ENCODE results near the gene PRR35. TPM values are rescaled to one million over a fixed set of nuclear protein-coding genes. Genes with fewer than 3 reads are reported as not detected.

PRR35 gene
- not detected in 2 replicates for total RNA-seq

DNA sequence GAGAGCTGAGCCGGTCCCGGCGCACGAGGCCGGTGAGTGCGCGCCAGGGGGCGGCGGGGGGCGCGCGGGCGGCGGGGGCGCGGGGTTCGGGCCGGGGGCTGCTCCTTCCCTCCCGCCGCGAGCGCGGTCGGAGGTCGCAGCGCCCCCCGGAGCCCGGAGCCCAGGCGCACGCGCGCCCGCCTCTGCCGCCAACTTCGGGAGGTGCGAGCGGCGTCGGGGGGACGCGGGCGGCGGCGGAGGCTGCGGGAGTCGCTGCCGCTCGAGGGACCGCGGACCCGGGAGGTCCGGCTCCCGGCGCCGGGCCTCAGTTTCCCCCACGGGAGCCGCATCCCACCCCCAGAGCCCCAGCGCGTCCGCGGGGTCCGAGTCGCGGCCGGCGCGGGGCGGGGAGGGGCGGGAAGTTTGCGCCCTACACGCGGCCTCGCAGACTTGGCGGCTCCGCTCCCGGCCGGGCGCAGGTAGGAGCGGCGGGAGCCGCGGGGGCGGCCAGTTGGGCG is at the start of gene PRR35:
PRR35 (plus strand) TSS at position 191 of the 497 bp plus-strand sequence. CDS start 2,901 bp downstream, outside the sequence.

GRCh38 chr16:527015-527903 is 32.9 kb upstream of the PRR35 start, which contains the start of gene CAPN15:
Gene CAPN15 (plus strand): TSS chr16:527712. CDS start chr16:546839, 19,127 bp downstream.

GRCh38 chr16:566475-567372 is 6.5 kb downstream of the PRR35 start, which contains the start of gene NHLRC4:
Gene NHLRC4 (plus strand): TSS chr16:567005. CDS start chr16:568048, 1,043 bp downstream.

GRCh38 chr16:569445-570254 is 9.5 kb downstream of the PRR35 start, which contains the start of gene PIGQ:
Gene PIGQ (plus strand): TSS chr16:569968. CDS start chr16:574075, 4,107 bp downstream.

GRCh38 chr16:589658-590187 is 29.5 kb downstream of the PRR35 start, which contains the start of gene RAB40C:
Gene RAB40C (plus strand): TSS chr16:590066. CDS start chr16:590292, 226 bp downstream.

Other genes with a start within 250 kb of the PRR35 start
- 23.5 and 27.3 TPM in 2 replicates for gene AXIN1, start 207.7 kb upstream of the PRR35 start, total RNA-seq
- 173 and 194 TPM in 2 replicates for gene MRPL28, start 189.9 kb upstream of the PRR35 start, total RNA-seq
- 67.5 and 116 TPM in 2 replicates for gene PGAP6, start 178.4 kb upstream of the PRR35 start, total RNA-seq
- 138 and 142 TPM in 2 replicates for gene NME4, start 163.2 kb upstream of the PRR35 start, total RNA-seq
- gene DECR2, start 158.5 kb upstream of the PRR35 start, total RNA-seq, result 23.1 and 55.1 TPM in 2 replicates
- 23.1 and 40.3 TPM in 2 replicates for gene RAB11FIP3, start 134.7 kb upstream of the PRR35 start, total RNA-seq
- 49.4 and 70.6 TPM in 2 replicates for gene CAPN15, start 32.7 kb upstream of the PRR35 start, total RNA-seq
- 0.65 and 2.0 TPM in 2 replicates for gene NHLRC4, start 6.6 kb downstream of the PRR35 start, total RNA-seq
- gene PIGQ, start 9.6 kb downstream of the PRR35 start, total RNA-seq, result 53.0 and 88.0 TPM in 2 replicates
- 21.8 and 22.3 TPM in 2 replicates for gene RAB40C, start 29.7 kb downstream of the PRR35 start, total RNA-seq
- under 0.01 and 0.13 TPM in 2 replicates for gene WFIKKN1, start 70.6 kb downstream of the PRR35 start, total RNA-seq
- 175 and 248 TPM in 2 replicates for gene METTL26, start 75.9 kb downstream of the PRR35 start, total RNA-seq
- 31.0 and 32.3 TPM in 2 replicates for gene MCRIP2, start 81.4 kb downstream of the PRR35 start, total RNA-seq
- 18.6 and 23.1 TPM in 2 replicates for gene WDR90, start 89.0 kb downstream of the PRR35 start, total RNA-seq
- gene RHOT2, start 107.7 kb downstream of the PRR35 start, total RNA-seq, result 72.5 and 93.6 TPM in 2 replicates
- gene RHBDL1, start 115.3 kb downstream of the PRR35 start, total RNA-seq, result 0.16 and 2.9 TPM in 2 replicates
- gene STUB1, start 120.0 kb downstream of the PRR35 start, total RNA-seq, result 129 and 192 TPM in 2 replicates
- gene JMJD8, start 123.9 kb downstream of the PRR35 start, total RNA-seq, result 115 and 120 TPM in 2 replicates
- gene WDR24, start 130.0 kb downstream of the PRR35 start, total RNA-seq, result 15.6 and 21.7 TPM in 2 replicates
- gene FBXL16, start 145.4 kb downstream of the PRR35 start, total RNA-seq, result under 0.01 and 1.4 TPM in 2 replicates
- 125 and 152 TPM in 2 replicates for gene METRN, start 154.7 kb downstream of the PRR35 start, total RNA-seq
- gene ANTKMT, start 160.8 kb downstream of the PRR35 start, total RNA-seq, result 44.2 and 47.8 TPM in 2 replicates
- gene CCDC78, start 166.0 kb downstream of the PRR35 start, total RNA-seq, result 1.6 and 2.3 TPM in 2 replicates
- gene HAGHL, start 166.7 kb downstream of the PRR35 start, total RNA-seq, result 15.6 and 26.5 TPM in 2 replicates
- 32.9 and 37.4 TPM in 2 replicates for gene CIAO3, start 180.6 kb downstream of the PRR35 start, total RNA-seq
- gene MSLN, start 200.3 kb downstream of the PRR35 start, total RNA-seq, result 15.0 and 41.1 TPM in 2 replicates
- gene RPUSD1, start 228.0 kb downstream of the PRR35 start, total RNA-seq, result 34.1 and 48.1 TPM in 2 replicates
- 8.7 and 39.1 TPM in 2 replicates for gene CHTF18, start 228.2 kb downstream of the PRR35 start, total RNA-seq
- gene GNG13, start 240.3 kb downstream of the PRR35 start, total RNA-seq, result not detected in 2 replicates